ENCODE results near the gene GLP2R.

DNA sequence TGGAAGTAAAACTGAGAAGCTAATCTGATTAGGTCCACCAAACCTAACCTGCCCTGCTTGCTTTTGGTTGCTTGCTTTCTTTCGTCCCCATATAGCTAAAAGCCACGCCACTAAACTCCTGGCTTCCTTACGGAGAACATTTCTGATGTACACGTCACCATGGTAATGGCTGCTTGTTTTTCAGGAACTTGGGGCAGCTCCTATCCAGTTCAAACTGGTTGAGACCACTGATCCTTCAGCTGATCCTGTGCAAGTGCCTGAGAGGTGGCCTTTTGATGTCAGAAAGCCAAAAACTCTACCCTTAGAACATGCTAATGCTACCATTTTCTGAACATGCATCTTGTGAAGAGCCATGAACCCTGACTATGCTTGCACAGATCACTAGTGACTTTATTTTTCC lies 20.0 kb upstream of the GLP2R start:
- TF ChIP-seq EZH2 (IDR thresholded peaks at IDR 0.05) (no peak), POLR2AphosphoS5 (IDR thresholded peaks at IDR 0.05; ENCODE audit: borderline replicate concordance, low read depth, low read length) (no peak), FOXP2 (optimal IDR thresholded peaks at IDR 0.05; ENCODE audit: control extremely low read depth, extremely low read length, insufficient read depth) (no peak)

All from SK-N-MC (cell line).